Measurements from ENCODE around the gene POP4.

POP4 gene

GRCh38 chr19:29663861-29664752 lies 58.0 kb downstream of the POP4 start:
- DNase-seq (ENCODE audit: low read depth): peak; percentile 67

- no peak for DNase-seq (ENCODE audit: low read depth)
Observed at GRCh38 chr19:29664753-29665214, 58.7 kb downstream of the POP4 start.

GRCh38 chr19:29665215-29665825 lies 59.2 kb downstream of the POP4 start, which contains the start of gene PLEKHF1:
Gene PLEKHF1 (plus strand): TSS chr19:29665461. CDS start chr19:29673840, 8,379 bp downstream.
- peak; percentile 40 for DNase-seq (ENCODE audit: low read depth)

GRCh38 chr19:29665826-29666577 lies 59.9 kb downstream of the POP4 start:
- no peak for DNase-seq (ENCODE audit: low read depth)
